K562 (cell line): Measurements from ENCODE around the gene OR8G5. TPM values are rescaled to one million over a fixed set of nuclear protein-coding genes. Genes with fewer than 3 reads are reported as not detected.

ENCODE experiments used
- ATAC-seq: fragments of 200-7000 bp; cut with Tn5 transposase; 3 replicates; pipeline ENCODE4 v1.9.1; 2020; ENCODE audit warnings: moderate library complexity
- BruUV-seq: library from RNA; stranded (reverse); fragments of 400-500 nt; replicated peaks from 2 replicates; lab custom pipeline; 2021; lab: Mats Ljungman, UMichigan
- CTCF ChIA-PET: fragments of 300-600 bp; formaldehyde crosslinking; extraction: SDS; loops from one replicate; lab custom pipeline; 2021; ENCODE audit warnings: low intra/inter-chr PET ratio; lab: Yijun Ruan, JAX
- POLR2A ChIA-PET: fragments of 300-600, 350-650 bp; sonication (Branson Sonifier 250); formaldehyde crosslinking; extraction: SDS; loops from one replicate; lab custom pipeline; 2021; ENCODE audit warnings: antibody characterized with exemption, inconsistent platforms; lab: Yijun Ruan, JAX
- DNase-seq, 4 experiments: peaks; one replicate each; pipeline versions ENCODE4 v3.0.0 to v3.0.0-alpha.2; 2011 to 2018; ENCODE audit warnings: low spot score in 3 of 4, mixed read lengths in 3 of 4; ENCODE audit errors: extremely low read depth in 1 of 4
- FAIRE-seq: peaks from 2 replicates; lab custom pipeline; 2011; peaks lifted over from hg19 to GRCh38; lab: Jason Lieb, UNC
- H2AFZ ChIP-seq: 2 replicates; pipeline ENCODE4 v1.6.0; 2011; ENCODE audit warnings: low read depth, low read length, control low read depth, inconsistent platforms
- H3K27ac ChIP-seq: fragments of 200-600 bp; 3 replicates; pipeline ENCODE4 v1.8.0; 2011; ENCODE audit warnings: low read depth, mild to moderate bottlenecking, control low read depth, inconsistent platforms, low read length, moderate library complexity, mixed read lengths; ENCODE audit errors: extremely low read depth
- H3K27me3 ChIP-seq, 2 experiments: fragments of 300-600 bp in 1 of 2; 2 replicates in 1 of 2; 3 replicates in 1 of 2; pipeline versions ENCODE4 v1.6.0 to v1.8.0; 2011; ENCODE audit warnings: inconsistent platforms in 2 of 2, low read length in 2 of 2, mild to moderate bottlenecking in 1 of 2, mixed read lengths in 1 of 2, moderate library complexity in 1 of 2; ENCODE audit not compliant: control insufficient read depth in 2 of 2, insufficient read depth in 2 of 2
- H3K36me3 ChIP-seq: fragments of 300-600 bp; 3 replicates; pipeline ENCODE4 v1.8.0; 2011; ENCODE audit warnings: mild to moderate bottlenecking, low read length, inconsistent platforms; ENCODE audit not compliant: control insufficient read depth, insufficient read depth
- H3K4me1 ChIP-seq, 2 experiments: fragments of 200-600 bp in 1 of 2; replicated peaks in 1 of 2; 2 replicates in 1 of 2; 3 replicates in 1 of 2; pipeline versions ENCODE4 v1.5.1 to v1.8.0; 2011; ENCODE audit warnings: inconsistent platforms in 2 of 2, low read length in 2 of 2, mild to moderate bottlenecking in 1 of 2, mixed read lengths in 1 of 2, moderate library complexity in 1 of 2; ENCODE audit not compliant: control insufficient read depth in 2 of 2, insufficient read depth in 2 of 2
- H3K4me2 ChIP-seq: 2 replicates; pipeline ENCODE4 v1.6.1; 2011; ENCODE audit warnings: low read length, control low read depth, inconsistent platforms, mixed read lengths; ENCODE audit not compliant: insufficient read depth
- H3K4me3 ChIP-seq: fragments of 200-600 bp; sonication (generic), shearing (Covaris generic); 2 replicates; pipeline ENCODE4 v1.5.1; 2016; ENCODE audit warnings: control low read depth, inconsistent platforms
- H3K79me2 ChIP-seq: fragments of 200-600 bp; 3 replicates; pipeline ENCODE4 v1.8.0; 2011; ENCODE audit warnings: low read length, inconsistent platforms; ENCODE audit not compliant: control insufficient read depth, insufficient read depth
- H3K9ac ChIP-seq, 2 experiments: 2 replicates each; pipeline versions ENCODE4 v1.6.0 to v1.6.1; 2011; ENCODE audit warnings: low read depth in 2 of 2, low read length in 2 of 2, control low read depth in 1 of 2, inconsistent platforms in 1 of 2, mild to moderate bottlenecking in 1 of 2, mixed read lengths in 1 of 2; ENCODE audit not compliant: insufficient read depth in 1 of 2
- H3K9me1 ChIP-seq: one replicate; pipeline ENCODE4 v1.6.0; 2011; ENCODE audit warnings: inconsistent platforms, mild to moderate bottlenecking, low read length, moderate library complexity; ENCODE audit not compliant: control insufficient read depth, insufficient read depth
- H3K9me3 ChIP-seq: replicated peaks from 2 replicates; pipeline ENCODE4 v1.5.1; 2011; ENCODE audit warnings: low read depth, low read length, inconsistent platforms; ENCODE audit not compliant: control insufficient read depth, insufficient read depth
- H4K20me1 ChIP-seq: replicated peaks from 2 replicates; pipeline ENCODE4 v1.6.1; 2011; ENCODE audit warnings: low read length, inconsistent platforms, mixed read lengths; ENCODE audit not compliant: control insufficient read depth, insufficient read depth
- BACH1 ChIP-seq: fragments of 200-800 bp; sonication (Bioruptor generic); IDR thresholded peaks from 2 replicates; pipeline ENCODE4 v1.6.1; 2016; ENCODE audit warnings: missing genetic modification characterization, missing compliant biosample characterization
- CEBPB ChIP-seq: fragments of 450-650 bp; IDR thresholded peaks from 2 replicates; pipeline ENCODE4 v1.6.1; 2016; ENCODE audit warnings: missing genetic modification characterization, missing compliant biosample characterization
- COPS2 ChIP-seq: fragments of 450-650 bp; conservative IDR thresholded peaks from 2 replicates; pipeline ENCODE4 v1.6.1; 2016; ENCODE audit warnings: mild to moderate bottlenecking, moderate library complexity
- ELF4 ChIP-seq: fragments of 450-650 bp; formaldehyde crosslinking; IDR thresholded peaks from 2 replicates; pipeline ENCODE4 v1.4.0; 2022; ENCODE audit warnings: missing genetic modification characterization
- EWSR1 ChIP-seq: fragments of 450-650 bp; IDR thresholded peaks from 2 replicates; pipeline ENCODE4 v1.6.1; 2018; ENCODE audit warnings: borderline replicate concordance, mild to moderate bottlenecking, low read depth, moderate library complexity; ENCODE audit not compliant: partially characterized antibody
- HNRNPH1 ChIP-seq: fragments of 200-400 bp; formaldehyde crosslinking; optimal IDR thresholded peaks from 2 replicates; pipeline ENCODE3; 2017; ENCODE audit warnings: low read depth, mild to moderate bottlenecking, low read length, moderate library complexity
- MXD1 ChIP-seq: fragments of 250-450 bp; sonication (Bioruptor Pico); IDR thresholded peaks from 2 replicates; pipeline ENCODE4 v1.8.0; 2021; ENCODE audit warnings: borderline replicate concordance, mild to moderate bottlenecking, moderate library complexity; ENCODE audit not compliant: poor library complexity, severe bottlenecking
- PYGO2 ChIP-seq: fragments of 450-650 bp; IDR thresholded peaks from 2 replicates; pipeline ENCODE4 v1.6.1; 2016; ENCODE audit warnings: mild to moderate bottlenecking, missing genetic modification characterization, moderate library complexity, missing compliant biosample characterization
- SREBF2 ChIP-seq: sonication (generic); formaldehyde crosslinking; IDR thresholded peaks from 2 replicates; pipeline ENCODE4 v1.4.0; 2020; ENCODE audit warnings: mild to moderate bottlenecking, missing genetic modification reagents
- TFAM ChIP-seq: fragments of 250-450 bp; sonication (Bioruptor Pico); conservative IDR thresholded peaks from 2 replicates; pipeline ENCODE4 v1.5.0; 2021; ENCODE audit warnings: mild to moderate bottlenecking, moderate library complexity
- ZNF431 ChIP-seq: sonication (generic); formaldehyde crosslinking; IDR thresholded peaks from 2 replicates; pipeline ENCODE4 v1.8.0; 2022; ENCODE audit warnings: mild to moderate bottlenecking, missing genetic modification reagents
- ZNF444 ChIP-seq: fragments of 250-450 bp; sonication (Bioruptor Pico); IDR thresholded peaks from 2 replicates; pipeline ENCODE4 v1.4.0; 2020; ENCODE audit warnings: mild to moderate bottlenecking, moderate library complexity
- ZNF77 ChIP-seq: fragments of 250-450 bp; sonication (Bioruptor Pico); IDR thresholded peaks from 2 replicates; pipeline ENCODE4 v1.5.0; 2020
- WGBS: fragments of 100-300 bp; shearing (Covaris generic); methylation state at CpG from one replicate; pipeline ENCODE4 v1.1.6; 2016; ENCODE audit warnings: low coverage, mixed read lengths; ENCODE audit not compliant: insufficient coverage; ENCODE audit errors: missing lambda C conversion rate; 5-methylcytosine and 5-hydroxymethylcytosine counted together
- in situ Hi-C: fragments of 300-500 bp; cut with MboI; formaldehyde crosslinking; loops from 4 replicates; pipeline ENCODE4 v1.15.0; 2018; ENCODE audit warnings: inconsistent platforms, mixed read lengths
- intact Hi-C: fragments of 100-400 bp; cut with micrococcal nuclease; formaldehyde crosslinking; loops from 2 replicates; pipeline ENCODE4 v1.14.2; 2022
- polyA plus RNA-seq, 8 experiments: library from polyadenylated mRNA; depleted of rRNA in 4 of 8; stranded (reverse) in 5 of 8; unstranded in 3 of 8; fragments of >200 nt; fragmentation: Nextera tagmentation in 2 of 8; fragmentation: Illumina TruSeq in 1 of 8; extraction: Ambion mirVana in 2 of 8; extraction: Trizol in 1 of 8; gene quantifications; 2 replicates each; pipeline versions ENCODE4 v1.2.1 to v1.2.3, GENCODE V29; 2011 to 2014; ENCODE audit warnings: inconsistent platforms in 1 of 8, missing spikeins in 1 of 8
- total RNA-seq, 7 experiments: library from RNA; depleted of rRNA in 6 of 7; stranded (reverse); fragments of >200 nt in 6 of 7; fragmentation: Illumina TruSeq in 2 of 7; extraction: Trizol in 2 of 7; gene quantifications; 2 replicates each; pipeline versions ENCODE4 v1.2.1 to v1.2.3, GENCODE V29; 2011 to 2021; ENCODE audit warnings: low replicate concordance in 1 of 7
- TF ChIP-seq, protein P1 (sequence below): sonication (generic); formaldehyde crosslinking; IDR thresholded peaks from 2 replicates; pipeline ENCODE4 v1.8.1; 2023; ENCODE audit warnings: mild to moderate bottlenecking, missing genetic modification reagents

OR8G5 gene
- total and polyA plus RNA-seq, 9 of the 15 experiments (the other 6 are each of a cell fraction or from before 2014, with no cell fraction given), result 0.18 to 3.8 (median 1.7) TPM

DNA sequence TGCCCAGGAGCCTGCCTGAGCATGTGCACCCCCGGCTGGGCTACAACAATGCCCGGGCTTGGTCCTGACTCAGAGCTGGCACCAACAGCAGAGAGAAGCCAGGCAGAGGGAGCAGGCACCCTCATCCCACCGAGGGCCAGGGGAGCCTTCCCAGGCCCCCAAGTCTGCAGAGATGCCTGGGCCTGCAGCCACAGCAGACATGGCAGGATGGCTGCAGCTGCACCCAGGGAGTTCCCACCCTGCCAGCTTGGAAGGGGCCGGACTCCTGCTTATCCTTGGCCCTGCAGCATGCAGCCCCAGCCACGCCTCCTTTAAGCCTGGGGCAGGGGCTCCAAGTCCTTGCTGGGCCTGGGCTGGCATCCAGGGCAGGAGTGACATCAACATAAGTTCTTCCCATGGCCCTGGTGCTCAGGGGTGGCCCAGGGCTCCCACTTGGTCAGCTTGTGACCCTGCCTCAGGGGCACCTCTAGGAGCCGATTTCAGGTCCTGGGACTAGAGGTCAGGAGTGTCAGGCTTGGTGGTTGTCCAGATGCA, 46.3 kb upstream of the OR8G5 start (continued):
- TF ChIP-seq, protein P1, sequence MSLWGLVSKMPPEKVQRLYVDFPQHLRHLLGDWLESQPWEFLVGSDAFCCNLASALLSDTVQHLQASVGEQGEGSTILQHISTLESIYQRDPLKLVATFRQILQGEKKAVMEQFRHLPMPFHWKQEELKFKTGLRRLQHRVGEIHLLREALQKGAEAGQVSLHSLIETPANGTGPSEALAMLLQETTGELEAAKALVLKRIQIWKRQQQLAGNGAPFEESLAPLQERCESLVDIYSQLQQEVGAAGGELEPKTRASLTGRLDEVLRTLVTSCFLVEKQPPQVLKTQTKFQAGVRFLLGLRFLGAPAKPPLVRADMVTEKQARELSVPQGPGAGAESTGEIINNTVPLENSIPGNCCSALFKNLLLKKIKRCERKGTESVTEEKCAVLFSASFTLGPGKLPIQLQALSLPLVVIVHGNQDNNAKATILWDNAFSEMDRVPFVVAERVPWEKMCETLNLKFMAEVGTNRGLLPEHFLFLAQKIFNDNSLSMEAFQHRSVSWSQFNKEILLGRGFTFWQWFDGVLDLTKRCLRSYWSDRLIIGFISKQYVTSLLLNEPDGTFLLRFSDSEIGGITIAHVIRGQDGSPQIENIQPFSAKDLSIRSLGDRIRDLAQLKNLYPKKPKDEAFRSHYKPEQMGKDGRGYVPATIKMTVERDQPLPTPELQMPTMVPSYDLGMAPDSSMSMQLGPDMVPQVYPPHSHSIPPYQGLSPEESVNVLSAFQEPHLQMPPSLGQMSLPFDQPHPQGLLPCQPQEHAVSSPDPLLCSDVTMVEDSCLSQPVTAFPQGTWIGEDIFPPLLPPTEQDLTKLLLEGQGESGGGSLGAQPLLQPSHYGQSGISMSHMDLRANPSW (CRISPR knock-in tag), result no peak
- TF ChIP-seq HNRNPH1 (no peak), CEBPB (no peak), BACH1 (no peak)
- TF ChIP-seq, all 486 proteins: peak for 0

DNA sequence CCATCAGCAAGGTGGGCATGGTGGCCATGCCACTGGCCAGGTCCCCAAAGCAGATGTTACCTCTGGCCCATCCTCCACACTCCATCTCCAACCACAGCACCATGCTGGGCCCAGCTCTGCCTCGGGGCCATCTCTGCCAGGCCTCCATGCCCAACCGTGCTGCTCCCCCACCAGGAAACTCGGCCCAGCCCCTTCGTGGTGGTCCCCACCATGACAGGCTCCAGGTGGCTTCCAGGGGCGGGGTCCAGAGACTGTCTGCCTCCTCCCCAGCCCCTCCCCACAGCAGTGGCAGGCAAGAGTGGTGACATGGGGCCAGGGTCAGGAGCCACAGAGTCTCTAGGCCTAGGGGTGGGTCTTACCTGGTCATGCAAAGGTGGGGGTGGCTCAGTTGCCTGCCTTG, 45.8 kb upstream of the OR8G5 start:
- no peak overlapping the region for H3K4me3 ChIP-seq
- FAIRE-seq, result no peak
- WGBS, result 95% methylated on average over 5 of the region's 5 CpGs
- ChIA-PET CTCF (no interaction called here), POLR2A (no interaction called here)
- in situ Hi-C loops (no loop called here), intact Hi-C loops (no loop called here)
- no peak overlapping the region for H2AFZ ChIP-seq
- H3K9me3 ChIP-seq, result no peaks in the 10 kb centered on the region
- no TSS peak for BruUV-seq
- no peaks in the 10 kb centered on the region for H3K27me3 ChIP-seq
- H3K9me1 ChIP-seq, result no peaks in the 10 kb centered on the region
- no peak overlapping the region for H3K9ac ChIP-seq
- no peaks in the 10 kb centered on the region for H4K20me1 ChIP-seq
- no peak overlapping the region for H3K27ac ChIP-seq
- no peak for ATAC-seq
- H3K4me1 ChIP-seq, result peaks cover 22 to 24% of the 10 kb centered on the region in 2 experiments
- no peak for DNase-seq
- peaks cover 11% of the 10 kb centered on the region; the same call in 2 of the 3 replicates for H3K79me2 ChIP-seq
- no peak overlapping the region for H3K4me2 ChIP-seq
- peaks cover 4% of the 10 kb centered on the region; the same call in 2 of the 3 replicates for H3K36me3 ChIP-seq
- TF ChIP-seq ZNF444 (no peak), COPS2 (no peak), ELF4 (CRISPR knock-in tag) (no peak), TFAM (CRISPR knock-in tag) (no peak), MXD1 (no peak), EWSR1 (no peak), ZNF77 (CRISPR knock-in tag) (no peak), PYGO2 (tag) (no peak), SREBF2 (no peak), ZNF431 (CRISPR knock-in tag) (no peak)
